ENCODE measurements around the gene SORCS3.

The SORCS3 gene

DNA sequence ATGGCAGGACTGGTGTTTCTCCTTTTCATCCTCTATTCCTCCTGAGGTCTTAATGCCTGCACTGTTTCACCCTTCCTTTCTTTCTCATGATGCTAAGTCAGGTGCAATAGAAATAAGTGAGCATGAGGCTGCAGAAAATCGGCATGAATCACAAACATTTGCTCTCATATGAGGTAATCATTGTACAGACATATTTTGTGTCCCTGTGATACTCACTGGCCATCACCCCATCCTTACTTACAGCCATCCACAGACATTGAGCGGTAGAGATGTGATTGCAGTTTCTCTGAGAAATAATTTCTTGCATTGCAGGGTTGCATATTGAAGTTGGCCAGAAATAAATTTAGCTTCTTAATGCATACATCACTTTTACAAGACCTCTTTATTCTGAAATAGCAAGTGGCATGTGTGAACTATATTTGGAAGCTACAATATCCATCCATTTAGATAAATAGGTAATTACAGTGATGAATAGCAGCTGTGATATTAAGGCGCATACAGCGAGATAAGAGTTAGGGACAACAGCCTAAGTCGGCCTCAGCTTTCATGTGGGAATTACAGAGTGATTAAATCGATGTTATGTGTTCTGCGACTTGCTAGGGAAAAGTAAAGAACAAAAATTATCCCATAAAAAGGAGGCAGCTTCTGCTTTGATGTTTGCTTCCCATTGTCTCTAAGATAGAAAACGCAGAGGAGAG, 612.6 kb downstream of the SORCS3 start:
- no peak for TF ChIP-seq CTCF (IDR thresholded peaks at IDR 0.05; ENCODE audit: extremely low read depth, missing control alignments)

GRCh38 chr10:105258036-105258673, 617.1 kb downstream of the SORCS3 start:
- DNase-seq (ENCODE audit: low spot score): no peak

More for the DNA sequence above, 612.6 kb downstream of the SORCS3 start:
- DNase-seq (ENCODE audit: low spot score): no peak

GRCh38 chr10:105258674-105259065, 617.6 kb downstream of the SORCS3 start:
- DNase-seq (ENCODE audit: low spot score): no peak
- no peak for TF ChIP-seq CTCF (IDR thresholded peaks at IDR 0.05; ENCODE audit: extremely low read depth, missing control alignments)

More at GRCh38 chr10:105258036-105258673, 617.1 kb downstream of the SORCS3 start:
- no peak for TF ChIP-seq CTCF (IDR thresholded peaks at IDR 0.05; ENCODE audit: extremely low read depth, missing control alignments)

GRCh38 chr10:105259201-105259600, 618.1 kb downstream of the SORCS3 start:
- TF ChIP-seq CTCF (IDR thresholded peaks at IDR 0.05; ENCODE audit: extremely low read depth, missing control alignments): no peak
- no peak for DNase-seq (ENCODE audit: low spot score)

- DNase-seq (ENCODE audit: low spot score): no peak
- no peak for TF ChIP-seq CTCF (IDR thresholded peaks at IDR 0.05; ENCODE audit: extremely low read depth, missing control alignments)
Observed at GRCh38 chr10:105262666-105263065, 621.6 kb downstream of the SORCS3 start.

DNA sequence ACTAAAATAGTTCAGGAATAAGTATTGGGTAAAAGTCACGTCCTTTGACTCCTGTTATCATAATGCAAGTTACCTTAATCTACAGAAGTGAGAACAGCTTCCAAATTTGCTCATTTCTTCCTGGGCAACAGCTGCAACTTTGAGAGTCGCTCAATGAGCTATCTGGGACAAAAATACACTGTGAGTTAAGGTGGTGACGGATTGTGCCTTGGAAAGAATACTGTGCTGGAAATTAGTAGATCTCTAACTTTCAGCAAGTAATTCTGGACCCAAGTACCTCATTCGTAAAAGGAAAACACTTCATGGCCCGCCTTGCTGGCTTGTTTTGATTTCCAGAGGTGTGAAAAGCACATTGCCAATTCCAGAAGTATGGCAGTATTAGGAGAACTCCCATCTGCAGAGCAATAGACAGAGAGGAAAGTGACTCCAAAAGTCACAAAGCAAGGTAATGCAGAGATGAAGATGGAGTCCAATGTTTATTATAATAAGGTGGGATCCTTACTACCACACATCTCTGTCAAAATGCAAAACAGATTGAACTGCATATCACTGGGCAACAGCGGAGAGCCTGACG, 626.0 kb downstream of the SORCS3 start:
- DNase-seq (ENCODE audit: low spot score): no peak
- TF ChIP-seq CTCF (IDR thresholded peaks at IDR 0.05; ENCODE audit: extremely low read depth, missing control alignments): no peak

GRCh38 chr10:105268961-105269360, 627.9 kb downstream of the SORCS3 start:
- TF ChIP-seq CTCF (IDR thresholded peaks at IDR 0.05; ENCODE audit: extremely low read depth, missing control alignments): no peak
- no peak for DNase-seq (ENCODE audit: low spot score)
